Neural cell (in vitro differentiated cells): ENCODE data around the gene TSPOAP1.

Source experiments
- CTCF ChIP-seq: fragments of 450-650 bp; IDR thresholded peaks from 2 replicates; pipeline ENCODE4 v1.5.1; 2014; ENCODE audit warnings: antibody characterized with exemption, mild to moderate bottlenecking, moderate library complexity; ENCODE audit not compliant: poor library complexity, severe bottlenecking
- EP300 ChIP-seq: fragments of 450-650 bp; conservative IDR thresholded peaks from 2 replicates; pipeline ENCODE4 v1.6.1; 2014; ENCODE audit warnings: antibody characterized with exemption, mild to moderate bottlenecking, moderate library complexity; ENCODE audit not compliant: poor library complexity, severe bottlenecking
- EZH2 ChIP-seq: fragments of 200-600, 300-800 bp; shearing (Covaris generic), sonication (generic); IDR thresholded peaks from 2 replicates; pipeline ENCODE4 v1.6.1; 2014; ENCODE audit warnings: antibody characterized with exemption, low read length, borderline replicate concordance, mild to moderate bottlenecking; ENCODE audit not compliant: insufficient read depth, poor library complexity, severe bottlenecking
- MXI1 ChIP-seq: fragments of 450-650 bp; conservative IDR thresholded peaks from 2 replicates; pipeline ENCODE4 v1.6.1; 2014; ENCODE audit warnings: antibody characterized with exemption, mild to moderate bottlenecking; ENCODE audit not compliant: poor library complexity, severe bottlenecking
- POLR2AphosphoS5 ChIP-seq: IDR thresholded peaks from 2 replicates; pipeline ENCODE4 v1.6.1; 2012
- TAF1 ChIP-seq: IDR thresholded peaks from 2 replicates; pipeline ENCODE4 v1.6.1; 2012; ENCODE audit warnings: low read depth

GRCh38 chr17:58253082-58253481 is 75.5 kb downstream of the TSPOAP1 start:
- no peak for TF ChIP-seq CTCF
- TF ChIP-seq POLR2AphosphoS5: no peak
- no peak for TF ChIP-seq TAF1
- TF ChIP-seq EP300: no peak
- no peak for TF ChIP-seq EZH2
- no peak for TF ChIP-seq MXI1
